Fibroblast of mammary gland (primary cell): ENCODE results near the gene MAP3K14.
A peak's percentile ranks its signal among the peaks of the same experiment; 100 is the strongest.

ENCODE experiments used
- DNase-seq: peaks from one replicate; pipeline ENCODE4 v3.0.0-alpha.2; 2010; ENCODE audit warnings: low read depth
- H3K4me3 ChIP-seq: 2 replicates; pipeline ENCODE4 v1.5.1; 2011; ENCODE audit warnings: low read depth, mild to moderate bottlenecking, low read length, moderate library complexity; ENCODE audit not compliant: control insufficient read depth
- TF ChIP-seq, protein P1 (sequence below): conservative IDR thresholded peaks from 2 replicates; pipeline ENCODE4 v1.5.1; 2011; ENCODE audit warnings: low read depth, low read length, inconsistent platforms; ENCODE audit not compliant: control insufficient read depth, insufficient read depth

Gene MAP3K14

DNA sequence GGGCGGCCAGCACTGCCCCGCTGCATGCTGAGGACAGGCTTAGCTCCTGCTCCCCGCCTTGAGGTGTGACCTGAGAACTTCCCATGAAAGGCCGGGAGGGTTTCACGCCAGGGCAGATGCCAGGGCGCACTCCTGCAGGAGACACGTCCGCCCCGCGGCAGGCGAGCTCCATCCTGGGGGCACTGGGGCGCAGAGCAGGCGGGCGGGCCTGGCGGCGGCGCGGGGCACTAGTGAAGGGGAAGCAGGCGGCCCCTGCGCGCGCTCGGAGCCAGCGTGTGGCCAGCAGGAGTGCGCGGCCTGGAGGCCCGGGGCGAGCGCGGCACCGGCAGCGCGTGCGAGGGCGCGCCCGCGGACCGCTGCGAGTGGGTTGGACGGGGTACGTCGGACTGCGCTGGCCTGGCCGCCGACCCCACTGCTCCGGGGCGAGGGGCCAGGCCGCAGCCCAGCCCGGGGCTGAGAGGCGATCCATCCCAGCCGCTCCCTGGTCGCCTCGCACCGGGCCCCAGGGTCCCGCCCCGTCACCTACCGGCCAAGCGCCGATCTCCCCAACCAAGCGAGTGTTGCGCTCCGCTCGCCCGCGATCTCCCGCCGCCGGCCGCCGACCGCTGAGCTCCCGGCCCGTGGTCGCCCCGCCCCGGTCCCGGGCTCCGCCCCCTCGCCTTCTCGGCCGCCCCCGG lies at the start of gene MAP3K14:
Gene MAP3K14, minus strand, starts transcription at position 587 of the 677 bp plus-strand sequence. CDS start 26,275 bp downstream, outside the sequence.
- peak; percentile 54 for DNase-seq
- H3K4me3 ChIP-seq, result peak within 1 kb of the TSS; percentile 91
- TF ChIP-seq, protein P1, sequence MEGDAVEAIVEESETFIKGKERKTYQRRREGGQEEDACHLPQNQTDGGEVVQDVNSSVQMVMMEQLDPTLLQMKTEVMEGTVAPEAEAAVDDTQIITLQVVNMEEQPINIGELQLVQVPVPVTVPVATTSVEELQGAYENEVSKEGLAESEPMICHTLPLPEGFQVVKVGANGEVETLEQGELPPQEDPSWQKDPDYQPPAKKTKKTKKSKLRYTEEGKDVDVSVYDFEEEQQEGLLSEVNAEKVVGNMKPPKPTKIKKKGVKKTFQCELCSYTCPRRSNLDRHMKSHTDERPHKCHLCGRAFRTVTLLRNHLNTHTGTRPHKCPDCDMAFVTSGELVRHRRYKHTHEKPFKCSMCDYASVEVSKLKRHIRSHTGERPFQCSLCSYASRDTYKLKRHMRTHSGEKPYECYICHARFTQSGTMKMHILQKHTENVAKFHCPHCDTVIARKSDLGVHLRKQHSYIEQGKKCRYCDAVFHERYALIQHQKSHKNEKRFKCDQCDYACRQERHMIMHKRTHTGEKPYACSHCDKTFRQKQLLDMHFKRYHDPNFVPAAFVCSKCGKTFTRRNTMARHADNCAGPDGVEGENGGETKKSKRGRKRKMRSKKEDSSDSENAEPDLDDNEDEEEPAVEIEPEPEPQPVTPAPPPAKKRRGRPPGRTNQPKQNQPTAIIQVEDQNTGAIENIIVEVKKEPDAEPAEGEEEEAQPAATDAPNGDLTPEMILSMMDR, result peak; percentile 2

DNA sequence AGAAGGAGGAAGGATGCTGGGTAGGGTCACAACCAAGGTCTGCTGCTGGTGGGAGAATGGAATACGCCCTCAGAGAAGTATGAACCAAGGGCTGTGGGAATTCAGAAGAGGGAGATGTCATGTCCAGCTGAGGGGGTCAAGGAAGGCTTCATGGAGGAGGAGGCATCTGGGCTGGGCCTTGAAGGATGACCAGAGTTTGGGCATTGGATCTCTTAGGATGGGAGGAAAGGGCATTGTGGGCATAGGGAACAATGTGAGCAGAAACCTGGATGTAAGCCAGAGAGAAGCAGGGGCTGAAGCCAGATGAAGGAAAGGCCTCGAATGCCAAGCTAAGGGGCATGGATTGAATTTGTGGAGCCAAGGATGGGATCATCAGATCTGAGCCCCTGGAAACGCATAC lies 49.2 kb upstream of the MAP3K14 start:
- no peak overlapping the region for H3K4me3 ChIP-seq
- TF ChIP-seq, protein P1, result no peak
- DNase-seq, result no peak

DNA sequence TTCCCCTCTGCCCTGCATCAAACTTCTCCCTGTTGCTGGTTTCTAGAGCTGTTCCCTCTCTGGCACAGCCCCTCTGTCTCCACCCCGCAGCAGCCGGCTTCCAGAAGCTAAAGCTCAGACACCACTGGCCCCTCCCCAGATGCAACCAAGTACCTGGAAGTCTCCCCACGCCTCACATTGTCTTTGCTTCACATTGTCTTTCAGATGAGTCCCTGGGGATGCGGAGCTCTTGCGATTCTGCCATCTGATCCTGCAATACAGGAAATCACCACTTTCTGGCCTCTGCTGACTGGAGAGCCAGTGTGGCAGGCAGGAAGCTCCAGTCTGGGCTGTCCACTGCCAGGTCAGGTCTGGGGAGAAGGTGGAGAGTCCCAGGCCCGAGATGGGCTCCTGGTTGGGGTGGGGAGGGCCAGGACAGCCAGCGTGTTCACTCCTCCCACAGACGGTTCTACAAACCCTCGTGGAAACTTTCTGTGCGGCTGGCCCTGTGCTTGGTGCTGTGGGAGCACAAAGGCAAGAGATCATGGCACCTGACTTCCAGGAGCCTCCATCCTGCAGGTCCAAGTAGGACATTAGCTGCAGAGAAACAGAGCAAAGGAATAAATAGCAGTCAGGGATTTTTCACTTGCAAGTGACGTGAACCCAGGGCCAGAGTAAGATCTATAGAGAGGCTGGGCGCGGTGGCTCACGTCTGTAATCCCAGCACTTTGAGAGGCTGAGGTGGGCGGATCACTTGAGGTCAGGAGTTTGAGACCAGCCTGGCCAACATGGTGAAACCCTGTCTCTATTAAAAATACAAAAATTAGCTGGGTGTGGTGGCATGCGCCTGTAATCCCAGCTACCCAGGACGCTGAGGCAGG lies 47.9 kb upstream of the MAP3K14 start:
- DNase-seq, result peak; percentile 21
- no peak overlapping the region for H3K4me3 ChIP-seq
- TF ChIP-seq, protein P1, result no peak

DNA sequence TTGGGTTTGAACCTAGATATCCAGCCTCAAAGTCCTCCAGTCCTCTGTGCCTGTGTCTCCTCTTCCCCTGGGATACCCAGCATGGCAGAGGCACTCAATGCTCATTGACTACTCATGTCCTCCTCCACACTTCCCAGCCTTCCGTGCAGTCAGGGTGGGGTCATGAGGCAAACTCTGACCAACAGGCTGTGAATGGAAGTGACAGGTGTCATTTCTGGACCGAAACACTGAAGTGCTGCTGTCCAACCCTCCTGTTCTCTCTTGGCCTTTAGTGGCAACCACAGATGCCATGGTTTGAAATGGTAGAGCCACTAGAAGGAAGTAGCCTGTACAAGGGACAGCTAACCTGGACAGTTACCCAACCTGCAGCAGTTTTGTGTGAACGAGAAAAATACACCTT lies 46.7 kb upstream of the MAP3K14 start:
- DNase-seq, result no peak
- TF ChIP-seq, protein P1, result no peak
- no peak overlapping the region for H3K4me3 ChIP-seq

DNA sequence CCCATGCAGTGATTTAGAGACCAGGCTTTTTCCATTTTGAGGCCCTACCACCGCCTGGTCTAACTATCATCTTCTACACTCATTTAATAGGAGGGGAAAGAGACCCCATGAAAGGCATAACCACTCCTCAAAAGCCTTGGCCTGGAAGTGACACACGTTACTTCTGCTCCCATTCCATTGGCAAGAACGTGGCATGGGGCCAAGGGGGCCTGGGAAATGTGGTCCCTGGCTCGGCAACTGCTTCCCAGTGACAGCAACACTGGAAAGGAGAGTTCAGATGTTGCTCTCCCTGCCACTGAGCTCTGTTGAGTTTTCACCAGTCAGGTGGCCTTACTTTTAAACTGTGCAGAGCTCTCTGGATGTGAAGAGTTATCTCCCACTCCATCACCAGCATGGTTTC lies 45.2 kb upstream of the MAP3K14 start:
- no peak overlapping the region for H3K4me3 ChIP-seq
- no peak for DNase-seq
- TF ChIP-seq, protein P1, result no peak

DNA sequence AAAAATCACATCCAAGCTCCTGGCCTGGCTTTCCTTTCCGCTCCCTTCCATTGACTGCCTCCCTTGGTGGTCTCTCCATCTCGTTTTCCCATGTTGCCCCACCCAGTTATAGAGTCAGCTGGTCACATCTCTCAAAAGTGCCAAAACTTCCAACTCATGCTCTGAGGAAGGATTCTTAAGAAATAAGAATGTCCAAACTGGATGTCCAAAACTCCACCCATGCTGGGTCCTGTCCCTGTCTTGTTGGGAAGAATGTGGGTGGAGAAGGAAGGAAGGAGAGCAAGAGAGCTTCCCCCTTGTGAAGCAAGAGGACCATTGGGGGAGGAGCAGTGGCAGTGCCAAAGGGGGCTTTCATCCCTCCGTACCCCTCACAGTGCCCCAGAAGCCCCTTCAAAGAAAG lies 44.6 kb upstream of the MAP3K14 start:
- H3K4me3 ChIP-seq, result no peak overlapping the region
- no peak for DNase-seq
- TF ChIP-seq, protein P1, result no peak
